Liver (tissue), 3 donors: Measurements from ENCODE around the gene PSMC3.

Experiments
- ATF3 ChIP-seq: IDR thresholded peaks from 2 replicates; pipeline ENCODE4 v1.6.1; 2016; ENCODE audit warnings: antibody characterized with exemption
- EGR1 ChIP-seq, 2 donors: IDR thresholded peaks; 2 replicates each; pipeline ENCODE4 v1.6.1; 2016 to 2018; ENCODE audit warnings: antibody characterized with exemption in 2 of 2, low read depth in 2 of 2
- FOXA2 ChIP-seq: IDR thresholded peaks from 2 replicates; pipeline ENCODE4 v1.6.1; 2016; ENCODE audit warnings: antibody characterized with exemption
- NR2F2 ChIP-seq: IDR thresholded peaks from 2 replicates; pipeline ENCODE4 v1.6.1; 2016; ENCODE audit warnings: antibody characterized with exemption
- RAD21 ChIP-seq, 2 donors: IDR thresholded peaks; 2 replicates each; pipeline ENCODE4 v1.6.1; 2016; ENCODE audit warnings: antibody characterized with exemption in 2 of 2, mild to moderate bottlenecking in 2 of 2
- RXRA ChIP-seq, 2 donors: IDR thresholded peaks; 2 replicates each; pipeline ENCODE4 v1.6.1; 2017 to 2018; ENCODE audit warnings: antibody characterized with exemption in 2 of 2, mild to moderate bottlenecking in 1 of 2
- SP1 ChIP-seq: IDR thresholded peaks from 2 replicates; pipeline ENCODE4 v1.6.1; 2018; ENCODE audit warnings: antibody characterized with exemption, mild to moderate bottlenecking
- YY1 ChIP-seq: IDR thresholded peaks from 2 replicates; pipeline ENCODE4 v1.6.1; 2016; ENCODE audit warnings: antibody characterized with exemption, mild to moderate bottlenecking
- ZBTB33 ChIP-seq: IDR thresholded peaks from 2 replicates; pipeline ENCODE4 v1.6.1; 2016; ENCODE audit warnings: antibody characterized with exemption
- TF ChIP-seq, protein P1 (sequence below): fragments of 150-350 bp; IDR thresholded peaks from 2 replicates; pipeline ENCODE4 v1.5.1; 2017; ENCODE audit warnings: improper control_type of control experiment, low read depth, low read length; ENCODE audit not compliant: missing input control
- TF ChIP-seq, protein P2 (sequence below): IDR thresholded peaks from 2 replicates; pipeline ENCODE4 v1.6.1; 2016; ENCODE audit warnings: antibody characterized with exemption
- donor health status: healthy.
- donor health status: healthy.

DNA sequence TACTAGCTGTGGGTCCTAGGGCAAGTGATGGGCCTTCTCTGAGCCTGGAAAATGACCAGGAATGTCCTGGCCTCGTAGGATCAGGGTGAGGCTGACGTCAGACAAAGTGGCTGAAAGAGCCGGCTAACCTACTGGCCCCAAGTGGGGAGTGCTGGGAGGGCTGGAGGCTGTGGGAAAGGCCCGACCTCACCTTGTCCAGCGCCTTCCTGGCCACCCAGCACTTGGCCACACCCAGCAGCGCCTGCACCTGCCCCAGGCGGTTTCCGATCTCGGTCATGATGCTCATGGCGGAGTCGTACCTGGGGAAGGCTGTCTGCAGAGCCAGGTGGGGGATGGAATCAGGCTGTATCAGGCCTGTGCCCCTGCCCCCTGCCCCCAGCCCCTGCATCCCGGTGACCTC is 15.2 kb upstream of the PSMC3 start:
- TF ChIP-seq YY1 (no peak), NR2F2 (no peak), FOXA2 (no peak), RAD21 (IDR thresholded peaks at IDR 0.05) (no peak), SP1 (no peak), RXRA (IDR thresholded peaks at IDR 0.05) (no peak), ZBTB33 (no peak), ATF3 (no peak), EGR1 (IDR thresholded peaks at IDR 0.05; ENCODE audit: low read depth in 2 of 2) (no peak)
- TF ChIP-seq, protein P1, sequence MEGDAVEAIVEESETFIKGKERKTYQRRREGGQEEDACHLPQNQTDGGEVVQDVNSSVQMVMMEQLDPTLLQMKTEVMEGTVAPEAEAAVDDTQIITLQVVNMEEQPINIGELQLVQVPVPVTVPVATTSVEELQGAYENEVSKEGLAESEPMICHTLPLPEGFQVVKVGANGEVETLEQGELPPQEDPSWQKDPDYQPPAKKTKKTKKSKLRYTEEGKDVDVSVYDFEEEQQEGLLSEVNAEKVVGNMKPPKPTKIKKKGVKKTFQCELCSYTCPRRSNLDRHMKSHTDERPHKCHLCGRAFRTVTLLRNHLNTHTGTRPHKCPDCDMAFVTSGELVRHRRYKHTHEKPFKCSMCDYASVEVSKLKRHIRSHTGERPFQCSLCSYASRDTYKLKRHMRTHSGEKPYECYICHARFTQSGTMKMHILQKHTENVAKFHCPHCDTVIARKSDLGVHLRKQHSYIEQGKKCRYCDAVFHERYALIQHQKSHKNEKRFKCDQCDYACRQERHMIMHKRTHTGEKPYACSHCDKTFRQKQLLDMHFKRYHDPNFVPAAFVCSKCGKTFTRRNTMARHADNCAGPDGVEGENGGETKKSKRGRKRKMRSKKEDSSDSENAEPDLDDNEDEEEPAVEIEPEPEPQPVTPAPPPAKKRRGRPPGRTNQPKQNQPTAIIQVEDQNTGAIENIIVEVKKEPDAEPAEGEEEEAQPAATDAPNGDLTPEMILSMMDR: no peak
- TF ChIP-seq, protein P2, sequence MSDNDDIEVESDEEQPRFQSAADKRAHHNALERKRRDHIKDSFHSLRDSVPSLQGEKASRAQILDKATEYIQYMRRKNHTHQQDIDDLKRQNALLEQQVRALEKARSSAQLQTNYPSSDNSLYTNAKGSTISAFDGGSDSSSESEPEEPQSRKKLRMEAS: no peak
